ENCODE measurements around the gene NBAS.
"Not testable (repeated sequence)": the region's sequence is repeated elsewhere in the genome, so short reads cannot be mapped to it uniquely, and the experiment has no call there.

NBAS gene

GRCh38 chr2:15429032-15429431, 132.1 kb downstream of the NBAS start:
- in situ Hi-C loops (cut with MboI; ENCODE audit: low sequenced_read_pairs), result no loop called here

GRCh38 chr2:15427987-15428386, 133.1 kb downstream of the NBAS start:
- in situ Hi-C loops (cut with MboI; ENCODE audit: low sequenced_read_pairs), result no loop called here

- in situ Hi-C loops (cut with MboI; ENCODE audit: low sequenced_read_pairs), result no loop called here
These were observed 134.5 kb downstream of the NBAS start for GRCh38 chr2:15426606-15427005.

DNA sequence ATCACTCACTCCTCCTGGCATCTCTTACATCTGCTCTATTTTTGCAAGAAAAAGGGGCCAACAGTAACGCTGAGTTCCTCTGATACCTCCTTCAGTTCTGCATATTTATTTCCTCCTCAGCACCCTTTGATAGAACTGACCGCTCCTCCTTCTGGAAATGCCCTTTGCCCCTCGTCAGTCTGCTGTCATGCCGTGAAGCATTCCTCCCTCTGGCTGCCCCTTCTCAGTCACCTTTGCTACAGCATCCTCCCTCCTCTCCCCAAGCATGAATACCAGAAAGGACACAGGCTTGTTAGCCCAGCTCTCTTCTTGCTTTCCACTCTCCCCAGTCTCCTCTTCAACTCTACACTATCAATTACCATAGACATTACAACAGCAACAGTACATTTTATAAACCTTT, 135.4 kb downstream of the NBAS start:
- in situ Hi-C loops (cut with MboI; ENCODE audit: low sequenced_read_pairs), result no loop called here

DNA sequence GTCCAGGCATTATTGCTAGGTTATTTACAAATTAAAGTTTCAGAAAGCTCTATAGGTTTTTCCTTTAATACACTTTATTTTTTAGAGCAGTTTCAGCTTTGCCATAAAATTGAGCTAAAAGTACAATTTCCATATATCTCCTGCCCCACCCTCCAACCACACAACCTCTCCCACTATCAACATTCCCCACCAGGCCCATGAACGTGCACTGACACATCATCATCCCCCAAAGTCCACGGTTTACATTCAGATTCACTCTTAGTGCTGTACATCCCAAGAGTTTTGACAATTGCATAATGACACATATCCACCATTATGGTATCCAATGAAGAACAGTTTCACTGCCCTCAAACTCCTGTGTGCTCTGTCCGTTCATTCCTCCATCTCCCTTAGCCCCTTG, 139.4 kb downstream of the NBAS start:
- in situ Hi-C loops (cut with MboI; ENCODE audit: low sequenced_read_pairs), result no loop called here

GRCh38 chr2:15415748-15416147, 145.4 kb downstream of the NBAS start:
- in situ Hi-C loops (cut with MboI; ENCODE audit: low sequenced_read_pairs), result no loop called here

GRCh38 chr2:15412779-15413178, 148.4 kb downstream of the NBAS start:
- in situ Hi-C loops (cut with MboI; ENCODE audit: low sequenced_read_pairs), result no loop called here

DNA sequence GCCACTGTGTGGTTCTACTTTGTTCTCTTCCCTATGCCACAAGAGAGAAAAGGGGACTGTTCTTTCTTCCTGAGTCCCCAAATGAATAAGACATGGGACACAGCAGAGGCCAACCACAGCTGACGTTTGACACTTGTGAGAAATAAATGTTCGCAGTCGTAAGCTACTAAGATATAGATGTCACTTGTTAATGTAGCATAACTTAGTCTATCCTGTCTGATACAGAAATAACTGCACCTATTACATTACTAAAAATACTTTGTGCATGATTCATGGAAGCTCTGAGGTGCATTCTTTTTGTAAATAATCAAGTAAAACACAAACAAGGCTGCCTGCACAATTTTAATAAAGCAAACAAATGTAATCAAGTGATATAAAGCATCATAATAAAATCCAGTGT, 148.8 kb downstream of the NBAS start:
- in situ Hi-C loops (cut with MboI; ENCODE audit: low sequenced_read_pairs), result no loop called here

GRCh38 chr2:15410884-15411283, 150.2 kb downstream of the NBAS start:
- in situ Hi-C loops (cut with MboI; ENCODE audit: low sequenced_read_pairs), result no loop called here

GRCh38 chr2:15408759-15409158, 152.4 kb downstream of the NBAS start:
- in situ Hi-C loops (cut with MboI; ENCODE audit: low sequenced_read_pairs), result no loop called here

- in situ Hi-C loops (cut with MboI; ENCODE audit: low sequenced_read_pairs), result no loop called here
These were observed 153.5 kb downstream of the NBAS start for GRCh38 chr2:15407666-15408065.

DNA sequence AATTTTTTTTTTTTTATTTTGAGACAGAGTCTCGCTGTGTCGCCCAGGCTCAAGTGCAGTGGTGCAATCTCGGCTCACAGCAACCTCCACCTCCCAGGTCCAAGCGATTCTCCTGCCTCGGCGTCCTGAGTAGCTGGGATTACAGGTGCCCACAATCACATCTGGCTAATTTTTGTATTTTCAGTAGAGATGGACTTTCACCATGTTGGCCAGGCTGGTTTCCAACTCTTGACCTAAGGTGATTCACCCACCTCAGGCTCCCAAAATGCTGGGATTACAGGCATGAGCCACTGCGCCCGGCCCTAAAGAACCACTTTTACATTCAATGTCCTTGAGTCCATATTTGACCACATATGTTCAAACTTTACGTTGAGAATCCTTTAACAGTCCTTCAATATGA, 156.6 kb downstream of the NBAS start:
- in situ Hi-C loops (cut with MboI; ENCODE audit: low sequenced_read_pairs), result not testable (repeated sequence)

- in situ Hi-C loops (cut with MboI; ENCODE audit: low sequenced_read_pairs), result no loop called here
These were observed 160.8 kb downstream of the NBAS start for GRCh38 chr2:15400240-15400826.

- in situ Hi-C loops (cut with MboI; ENCODE audit: low sequenced_read_pairs), result no loop called here
These were observed 161.9 kb downstream of the NBAS start for GRCh38 chr2:15399241-15399640.

- in situ Hi-C loops (cut with MboI; ENCODE audit: low sequenced_read_pairs), result no loop called here
These were observed 169.4 kb downstream of the NBAS start for GRCh38 chr2:15391751-15392150.

DNA sequence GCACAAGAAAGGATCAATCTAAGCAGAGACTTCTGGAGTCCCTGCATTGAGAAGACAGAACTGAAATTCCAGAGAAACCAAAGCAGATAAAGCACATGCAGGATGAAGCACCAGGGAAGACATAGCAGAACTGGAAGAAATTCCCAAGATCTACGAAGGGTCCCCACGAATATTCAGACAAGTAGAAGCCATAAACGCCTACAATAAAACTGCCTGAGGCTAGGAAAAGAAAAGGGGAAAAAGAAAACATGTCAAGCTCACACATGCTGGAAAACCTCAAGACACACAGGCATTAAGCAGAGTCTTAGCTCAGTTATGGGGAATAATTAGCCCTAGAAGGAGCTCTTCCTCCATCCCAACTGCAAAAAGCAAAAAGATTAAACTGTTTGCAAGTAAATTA, 171.2 kb downstream of the NBAS start:
- in situ Hi-C loops (cut with MboI; ENCODE audit: low sequenced_read_pairs), result no loop called here

DNA sequence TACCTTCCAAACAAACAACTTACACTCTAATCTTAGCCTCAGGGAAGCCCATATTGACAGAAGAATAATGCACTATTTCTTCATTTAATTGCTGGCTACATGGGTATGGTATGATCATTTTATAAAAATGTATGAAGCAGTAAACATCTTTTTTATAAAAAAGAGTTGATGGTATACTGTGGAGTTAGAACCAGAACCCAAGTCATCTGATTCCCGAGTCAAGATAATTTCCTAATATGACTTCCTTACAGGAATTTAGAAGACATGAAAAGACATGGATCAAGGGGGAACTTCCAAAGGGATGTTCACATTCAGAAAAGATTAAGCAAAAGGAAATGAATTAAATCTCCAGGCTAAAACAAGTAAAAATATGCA, 171.8 kb downstream of the NBAS start:
- in situ Hi-C loops (cut with MboI; ENCODE audit: low sequenced_read_pairs), result no loop called here

DNA sequence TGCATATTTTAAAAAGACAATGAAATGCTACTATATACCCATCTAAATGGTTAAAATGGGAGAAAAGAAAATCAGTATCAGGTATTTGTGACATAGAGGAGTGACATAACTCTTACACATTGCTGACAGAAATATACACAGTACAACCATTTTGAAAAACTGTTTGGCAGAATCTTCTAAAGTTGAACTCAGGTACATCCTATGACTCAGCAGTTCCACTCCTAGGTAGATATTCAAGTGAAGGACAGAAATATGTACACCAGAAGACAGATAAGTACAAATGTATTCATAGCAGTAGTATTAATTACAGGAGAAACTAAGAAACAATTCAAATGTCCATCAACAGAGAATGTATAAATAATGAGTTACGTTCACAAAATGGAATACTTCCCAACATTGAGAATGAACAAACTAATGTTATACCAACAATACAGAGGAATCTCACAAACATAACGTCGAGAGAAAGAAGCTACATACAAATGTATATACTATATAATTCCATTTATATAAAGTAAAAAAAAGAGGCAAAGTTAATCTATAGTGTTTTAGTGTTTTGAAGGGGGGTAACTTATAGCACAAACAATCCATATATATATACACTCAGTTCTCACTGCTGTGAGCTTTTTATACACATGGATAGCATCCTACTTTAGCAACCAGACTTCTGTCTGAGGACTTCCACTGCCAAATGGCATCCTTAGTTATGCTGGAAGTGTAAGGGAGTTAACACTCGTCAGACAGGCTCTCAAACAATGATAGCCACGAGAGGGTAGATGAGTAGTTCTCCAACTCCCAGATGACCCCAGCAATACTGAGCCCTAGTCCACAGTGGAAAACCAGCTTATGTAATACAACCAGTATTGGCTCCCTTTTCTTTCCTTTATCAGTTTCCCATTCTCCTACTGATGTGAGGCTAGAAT, 172.5 kb downstream of the NBAS start:
- in situ Hi-C loops (cut with MboI; ENCODE audit: low sequenced_read_pairs), result no loop called here

DNA sequence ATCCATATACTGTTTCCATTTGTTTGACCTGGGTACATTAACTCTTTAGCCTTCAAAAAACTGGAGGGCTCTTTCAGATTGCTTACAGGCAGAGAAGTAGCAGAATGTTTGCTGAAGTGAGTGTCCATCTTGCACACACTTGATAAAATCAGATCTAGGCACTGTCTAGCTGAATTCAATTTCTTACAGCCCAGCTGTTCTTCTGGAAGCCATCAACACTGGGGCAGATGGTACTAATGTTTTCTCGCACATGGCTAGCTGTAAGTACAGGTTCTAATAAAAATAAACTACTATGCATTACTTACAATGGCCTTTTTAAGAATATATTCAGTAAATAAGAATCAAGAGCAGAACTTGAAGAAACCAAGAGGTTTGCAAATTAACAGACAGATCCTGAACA, 175.9 kb downstream of the NBAS start:
- in situ Hi-C loops (cut with MboI; ENCODE audit: low sequenced_read_pairs), result no loop called here

GRCh38 chr2:15383695-15384350, 177.3 kb downstream of the NBAS start:
- in situ Hi-C loops (cut with MboI; ENCODE audit: low sequenced_read_pairs), result no loop called here

DNA sequence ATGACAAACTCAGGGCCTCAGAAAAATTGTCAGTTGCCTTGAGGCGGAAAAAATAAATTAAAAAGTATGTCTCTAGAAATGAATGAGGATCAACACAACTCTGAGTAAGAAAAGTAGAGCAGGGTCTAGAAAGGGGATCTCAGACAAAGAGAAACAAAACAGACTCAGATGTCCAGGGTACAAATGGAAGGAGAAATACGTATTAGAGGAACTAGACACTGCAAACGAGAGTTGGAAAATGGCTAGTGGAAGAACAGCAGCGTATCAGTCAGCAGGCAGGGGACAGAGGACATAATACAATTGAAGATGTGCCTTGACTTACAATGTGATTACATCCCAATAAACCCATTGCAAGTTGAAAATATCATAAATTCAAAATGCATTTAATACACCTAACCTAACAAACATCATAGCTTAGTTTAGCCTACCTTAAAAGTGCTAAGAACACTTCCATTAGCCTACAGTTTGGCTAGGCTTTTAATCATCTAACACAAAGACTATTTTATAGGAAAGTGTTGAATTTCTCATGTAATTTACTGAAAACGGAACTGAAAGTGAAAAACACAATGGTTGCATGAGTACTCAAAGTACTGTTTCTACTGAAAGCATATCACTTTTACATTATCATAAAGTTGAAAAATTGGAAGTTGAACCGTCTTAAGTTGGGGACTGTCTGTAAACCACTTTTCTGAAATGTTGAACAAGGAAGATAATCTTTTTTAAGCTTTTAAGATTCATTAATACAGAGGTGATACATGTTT, 182.8 kb downstream of the NBAS start:
- in situ Hi-C loops (cut with MboI; ENCODE audit: low sequenced_read_pairs), result no loop called here

Measured in HL-60/S4 (cell line).